ENCODE measurements around the gene PDE6A.
A peak's percentile ranks its signal among the peaks of the same experiment; 100 is the strongest.

Gene PDE6A

GRCh38 chr5:149838881-149839739 is 105.5 kb downstream of the PDE6A start:
- DNase-seq (ENCODE audit: low read depth in 2 of 2): no peak

GRCh38 chr5:149837680-149838269 is 106.8 kb downstream of the PDE6A start:
- DNase-seq (ENCODE audit: low read depth in 2 of 2): no peak

- DNase-seq (ENCODE audit: low read depth in 2 of 2): no peak
These were observed 108.0 kb downstream of the PDE6A start for GRCh38 chr5:149836451-149837139.

- peak in 1 of 2 donors; percentile 20 for DNase-seq (ENCODE audit: low read depth in 2 of 2)
These were observed 110.2 kb downstream of the PDE6A start for GRCh38 chr5:149834246-149834855.

- DNase-seq (ENCODE audit: low read depth in 2 of 2): no peak
These were observed 111.3 kb downstream of the PDE6A start for GRCh38 chr5:149833116-149833827.

GRCh38 chr5:149832636-149833035 is 112.0 kb downstream of the PDE6A start:
- DNase-seq (ENCODE audit: low read depth in 2 of 2): no peak

- peak; percentile 12 to 15 for DNase-seq (ENCODE audit: low read depth in 2 of 2)
These were observed 113.1 kb downstream of the PDE6A start for GRCh38 chr5:149831492-149831891.

GRCh38 chr5:149830579-149830978 is 114.0 kb downstream of the PDE6A start:
- no peak for DNase-seq (ENCODE audit: low read depth in 2 of 2)

GRCh38 chr5:149829954-149830353 is 114.6 kb downstream of the PDE6A start:
- DNase-seq (ENCODE audit: low read depth in 2 of 2): no peak

GRCh38 chr5:149828161-149829011 is 116.2 kb downstream of the PDE6A start:
- peak; percentile 45 to 66 for DNase-seq (ENCODE audit: low read depth in 2 of 2)

GRCh38 chr5:149827546-149827945 is 117.0 kb downstream of the PDE6A start:
- no peak for DNase-seq (ENCODE audit: low read depth in 2 of 2)

GRCh38 chr5:149827086-149827485 is 117.5 kb downstream of the PDE6A start:
- no peak for DNase-seq (ENCODE audit: low read depth in 2 of 2)

- no peak for DNase-seq (ENCODE audit: low read depth in 2 of 2)
These were observed 118.0 kb downstream of the PDE6A start for GRCh38 chr5:149826574-149826973.

GRCh38 chr5:149824846-149825245 is 119.7 kb downstream of the PDE6A start:
- DNase-seq (ENCODE audit: low read depth in 2 of 2): no peak

GRCh38 chr5:149824120-149824519 is 120.5 kb downstream of the PDE6A start:
- DNase-seq (ENCODE audit: low read depth in 2 of 2): no peak

GRCh38 chr5:149823375-149823774 is 121.2 kb downstream of the PDE6A start:
- DNase-seq (ENCODE audit: low read depth in 2 of 2): no peak

GRCh38 chr5:149822301-149822700 is 122.3 kb downstream of the PDE6A start:
- no peak for DNase-seq (ENCODE audit: low read depth in 2 of 2)

- no peak for DNase-seq (ENCODE audit: low read depth in 2 of 2)
These were observed 123.8 kb downstream of the PDE6A start for GRCh38 chr5:149820536-149821510.

- DNase-seq (ENCODE audit: low read depth in 2 of 2): no peak
These were observed 124.6 kb downstream of the PDE6A start for GRCh38 chr5:149820012-149820411.

All from stimulated activated CD8-positive, alpha-beta memory T cell treated with anti-CD3 and anti-CD28 coated beads, Interleukin-15, amount 100 ng/mL, for 4 hours (primary cell).